WTC11 (cell line): ENCODE data around the gene KCTD11. TPM values are rescaled to one million over a fixed set of nuclear protein-coding genes. Genes with fewer than 3 reads are reported as not detected.

Experiments used
- ATAC-seq: fragments of 200-7000 bp; cut with Tn5 transposase; 2 replicates; pipeline ENCODE4 v1.10.0; 2021; ENCODE audit warnings: mild to moderate bottlenecking, moderate library complexity
- CTCF ChIA-PET: fragments of 300-600 bp; sonication (Branson Sonifier 250); formaldehyde crosslinking; loops from one replicate; lab custom pipeline; 2021; ENCODE audit warnings: antibody characterized with exemption; lab: Charles Lee
- POLR2A ChIA-PET: fragments of 350-600 bp; sonication (Branson Sonifier 250); formaldehyde crosslinking; loops from one replicate; lab custom pipeline; 2021; ENCODE audit warnings: antibody characterized with exemption; lab: Charles Lee
- DNase-seq: peaks from one replicate; pipeline ENCODE4 v3.0.0; 2021; ENCODE audit warnings: low spot score
- H3K27ac Mint-ChIP-seq: 2 replicates; pipeline ENCODE4 v1.8.0; 2021; ENCODE audit warnings: mixed read lengths
- H3K27me3 Mint-ChIP-seq: 2 replicates; pipeline ENCODE4 v1.8.0; 2021; ENCODE audit warnings: low read depth, mild to moderate bottlenecking, moderate library complexity, mixed read lengths
- H3K36me3 Mint-ChIP-seq: 2 replicates; pipeline ENCODE4 v1.8.0; 2021; ENCODE audit warnings: mixed read lengths
- H3K4me1 Mint-ChIP-seq: 2 replicates; pipeline ENCODE4 v1.8.0; 2022; ENCODE audit warnings: mixed read lengths
- H3K4me3 Mint-ChIP-seq: 2 replicates; pipeline ENCODE4 v1.8.0; 2021; ENCODE audit warnings: mild to moderate bottlenecking, moderate library complexity, mixed read lengths
- H3K9me3 Mint-ChIP-seq: 2 replicates; pipeline ENCODE4 v1.8.0; 2021; ENCODE audit warnings: mixed read lengths
- AFF4 ChIP-seq: sonication (generic); formaldehyde crosslinking; IDR thresholded peaks from 2 replicates; pipeline ENCODE4 v1.8.1; 2023; ENCODE audit warnings: mild to moderate bottlenecking, missing genetic modification reagents, borderline replicate concordance
- CTCF ChIP-seq: fragments of 200-600 bp; IDR thresholded peaks from 2 replicates; pipeline ENCODE4 v1.8.0; 2022; ENCODE audit warnings: antibody characterized with exemption
- ELF4 ChIP-seq: sonication (generic); formaldehyde crosslinking; IDR thresholded peaks from 2 replicates; pipeline ENCODE4 v1.8.1; 2022; ENCODE audit warnings: low read depth, mild to moderate bottlenecking, moderate library complexity, missing genetic modification reagents
- FOXP4 ChIP-seq: sonication (generic); formaldehyde crosslinking; IDR thresholded peaks from 2 replicates; pipeline ENCODE4 v1.8.0; 2022; ENCODE audit warnings: mild to moderate bottlenecking, missing genetic modification reagents
- HMGXB4 ChIP-seq: sonication (generic); formaldehyde crosslinking; IDR thresholded peaks from 2 replicates; pipeline ENCODE4 v1.8.1; 2023; ENCODE audit warnings: mild to moderate bottlenecking, moderate library complexity, missing genetic modification reagents
- JAZF1 ChIP-seq: fragments of 250-450 bp; sonication (Bioruptor Pico); IDR thresholded peaks from 2 replicates; pipeline ENCODE4 v1.9.0; 2021; ENCODE audit warnings: moderate library complexity, mild to moderate bottlenecking, inconsistent platforms
- JUN ChIP-seq: sonication (generic); formaldehyde crosslinking; IDR thresholded peaks from 2 replicates; pipeline ENCODE4 v1.8.0; 2023; ENCODE audit warnings: mild to moderate bottlenecking, missing genetic modification reagents
- MAX ChIP-seq: sonication (generic); formaldehyde crosslinking; IDR thresholded peaks from 2 replicates; pipeline ENCODE4 v1.8.0; 2022; ENCODE audit warnings: mild to moderate bottlenecking, missing genetic modification reagents
- MXD4 ChIP-seq: fragments of 250-450 bp; sonication (Bioruptor Pico); IDR thresholded peaks from 2 replicates; pipeline ENCODE4 v1.8.0; 2021; ENCODE audit warnings: mild to moderate bottlenecking, moderate library complexity, borderline replicate concordance
- PRRX2 ChIP-seq: fragments of 250-450 bp; sonication (Bioruptor Pico); IDR thresholded peaks from 2 replicates; pipeline ENCODE4 v1.8.0; 2021; ENCODE audit warnings: mild to moderate bottlenecking
- SMAD3 ChIP-seq: sonication (generic); formaldehyde crosslinking; IDR thresholded peaks from 2 replicates; pipeline ENCODE4 v1.8.0; 2022; ENCODE audit warnings: missing genetic modification reagents, mild to moderate bottlenecking, borderline replicate concordance
- SOX15 ChIP-seq: fragments of 250-450 bp; sonication (Bioruptor Pico); IDR thresholded peaks from 2 replicates; pipeline ENCODE4 v1.9.0; 2021; ENCODE audit warnings: mild to moderate bottlenecking
- ZBTB21 ChIP-seq: sonication (generic); formaldehyde crosslinking; IDR thresholded peaks from 2 replicates; pipeline ENCODE4 v1.8.1; 2023; ENCODE audit warnings: mild to moderate bottlenecking, missing genetic modification reagents, borderline replicate concordance
- ZNF232 ChIP-seq: sonication (generic); formaldehyde crosslinking; IDR thresholded peaks from 2 replicates; pipeline ENCODE4 v1.8.0; 2022; ENCODE audit warnings: mild to moderate bottlenecking, missing genetic modification reagents
- ZNF671 ChIP-seq: fragments of 250-450 bp; sonication (Bioruptor Pico); IDR thresholded peaks from 2 replicates; pipeline ENCODE4 v1.8.0; 2021; ENCODE audit warnings: mild to moderate bottlenecking
- total RNA-seq: library from RNA; stranded (reverse); gene quantifications from 3 replicates; pipeline ENCODE4 v1.2.3, GENCODE V29; 2021
- TF ChIP-seq, protein P1 (sequence below): sonication (generic); formaldehyde crosslinking; IDR thresholded peaks from 2 replicates; pipeline ENCODE4 v1.8.1; 2022; ENCODE audit warnings: mild to moderate bottlenecking, missing genetic modification reagents, moderate library complexity, borderline replicate concordance
- TF ChIP-seq, protein P2 (sequence below): fragments of 250-450 bp; sonication (Bioruptor Pico); IDR thresholded peaks from 2 replicates; pipeline ENCODE4 v1.9.0; 2021; ENCODE audit warnings: moderate library complexity, mild to moderate bottlenecking, inconsistent platforms, borderline replicate concordance
- TF ChIP-seq, protein P3 (sequence below): sonication (generic); formaldehyde crosslinking; IDR thresholded peaks from 2 replicates; pipeline ENCODE4 v1.8.0; 2022; ENCODE audit warnings: mild to moderate bottlenecking, missing genetic modification reagents

KCTD11 gene
- total RNA-seq, 1 experiment from 2014 or later: 8.1 TPM

- no peak for DNase-seq
- TF ChIP-seq SOX15 (CRISPR knock-in tag) (no peak), JAZF1 (CRISPR knock-in tag) (no peak), MXD4 (CRISPR knock-in tag) (no peak), ZNF671 (no peak), ELF4 (CRISPR knock-in tag) (no peak), HMGXB4 (CRISPR knock-in tag) (no peak), SMAD3 (CRISPR knock-in tag) (no peak), ZBTB21 (CRISPR knock-in tag) (no peak), FOXP4 (CRISPR knock-in tag) (no peak), ZNF232 (CRISPR knock-in tag) (no peak)
- TF ChIP-seq, protein P1, sequence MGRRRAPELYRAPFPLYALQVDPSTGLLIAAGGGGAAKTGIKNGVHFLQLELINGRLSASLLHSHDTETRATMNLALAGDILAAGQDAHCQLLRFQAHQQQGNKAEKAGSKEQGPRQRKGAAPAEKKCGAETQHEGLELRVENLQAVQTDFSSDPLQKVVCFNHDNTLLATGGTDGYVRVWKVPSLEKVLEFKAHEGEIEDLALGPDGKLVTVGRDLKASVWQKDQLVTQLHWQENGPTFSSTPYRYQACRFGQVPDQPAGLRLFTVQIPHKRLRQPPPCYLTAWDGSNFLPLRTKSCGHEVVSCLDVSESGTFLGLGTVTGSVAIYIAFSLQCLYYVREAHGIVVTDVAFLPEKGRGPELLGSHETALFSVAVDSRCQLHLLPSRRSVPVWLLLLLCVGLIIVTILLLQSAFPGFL (CRISPR knock-in tag): no peak
- TF ChIP-seq, protein P2, sequence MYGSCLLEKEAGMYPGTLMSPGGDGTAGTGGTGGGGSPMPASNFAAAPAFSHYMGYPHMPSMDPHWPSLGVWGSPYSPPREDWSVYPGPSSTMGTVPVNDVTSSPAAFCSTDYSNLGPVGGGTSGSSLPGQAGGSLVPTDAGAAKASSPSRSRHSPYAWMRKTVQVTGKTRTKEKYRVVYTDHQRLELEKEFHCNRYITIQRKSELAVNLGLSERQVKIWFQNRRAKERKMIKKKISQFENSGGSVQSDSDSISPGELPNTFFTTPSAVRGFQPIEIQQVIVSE (CRISPR knock-in tag): no peak
- TF ChIP-seq, protein P3, sequence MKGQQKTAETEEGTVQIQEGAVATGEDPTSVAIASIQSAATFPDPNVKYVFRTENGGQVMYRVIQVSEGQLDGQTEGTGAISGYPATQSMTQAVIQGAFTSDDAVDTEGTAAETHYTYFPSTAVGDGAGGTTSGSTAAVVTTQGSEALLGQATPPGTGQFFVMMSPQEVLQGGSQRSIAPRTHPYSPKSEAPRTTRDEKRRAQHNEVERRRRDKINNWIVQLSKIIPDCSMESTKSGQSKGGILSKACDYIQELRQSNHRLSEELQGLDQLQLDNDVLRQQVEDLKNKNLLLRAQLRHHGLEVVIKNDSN (CRISPR knock-in tag): no peak
- TF ChIP-seq, all 79 proteins: peak for 0
- no peak overlapping the region for H3K27ac Mint-ChIP-seq
- H3K4me3 Mint-ChIP-seq: no peak overlapping the region
- no peaks in the 10 kb centered on the region for H3K4me1 Mint-ChIP-seq
- ChIA-PET CTCF (no interaction called here), POLR2A (no interaction called here)
- no peaks in the 10 kb centered on the region for H3K27me3 Mint-ChIP-seq
- ATAC-seq: no peak
- H3K9me3 Mint-ChIP-seq: no peaks in the 10 kb centered on the region
- peaks cover 51% of the 10 kb centered on the region for H3K36me3 Mint-ChIP-seq
These were observed 29.3 kb upstream of the KCTD11 start for GRCh38 chr17:7322520-7323194.

DNA sequence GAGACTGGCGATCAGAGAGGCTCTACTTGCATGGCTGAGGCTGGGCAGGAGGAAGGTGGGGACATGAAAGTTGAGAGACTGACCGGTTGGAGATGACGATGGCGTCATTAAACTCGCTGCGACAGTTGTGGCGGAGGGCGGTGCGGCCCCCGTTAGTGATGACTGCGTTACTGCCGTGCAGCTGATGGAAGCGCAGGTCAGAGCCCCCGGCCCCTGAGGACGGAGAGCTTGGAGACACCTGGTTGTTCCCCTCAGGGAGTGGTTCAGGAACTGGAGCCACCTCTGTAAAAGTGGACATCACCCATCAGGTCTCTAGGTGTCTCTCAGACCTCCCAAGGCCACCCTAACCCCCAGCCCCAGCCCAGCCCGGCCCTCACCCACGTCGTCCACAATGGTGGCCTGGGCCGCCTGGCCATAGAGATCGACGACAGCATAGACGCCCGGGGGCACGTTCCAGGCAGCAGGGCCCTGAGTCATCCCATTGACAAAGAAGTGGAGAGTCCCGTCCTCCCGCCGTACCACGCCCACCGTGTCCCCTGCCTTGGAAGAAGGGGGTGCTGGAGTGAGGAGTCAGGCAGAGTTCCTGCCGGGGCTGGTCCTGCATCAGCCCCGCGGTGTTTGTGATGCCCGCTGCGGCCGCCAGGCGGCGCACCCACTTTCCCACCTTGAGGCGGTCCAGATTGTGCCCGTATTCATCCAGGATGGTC, 28.1 kb upstream of the KCTD11 start:
- H3K36me3 Mint-ChIP-seq: peaks cover 44% of the 10 kb centered on the region
- POLR2A ChIA-PET: interaction anchor here (0.6 to 1.4 kb wide), 2 partner anchors 20 to 327 kb away, joined by 3 read pairs; no protein-coding TSS in a partner anchor
- DNase-seq: peak; percentile 92

More for the DNA sequence above, 28.1 kb upstream of the KCTD11 start:
- Mint-ChIP-seq H3K4me1 (peaks cover 11% of the 10 kb centered on the region), H3K4me3 (no peak overlapping the region), H3K27me3 (no peaks in the 10 kb centered on the region), H3K27ac (no peak overlapping the region), H3K9me3 (no peaks in the 10 kb centered on the region)
- ATAC-seq: peak; percentile 85
- CTCF ChIA-PET: interaction anchor here (0.8 to 1.7 kb wide), 3 partner anchors 12 to 236 kb away, joined by 3 to 12 read pairs (median 5); partner anchors contain the start of gene ACAP1
- TF ChIP-seq JUN (CRISPR knock-in tag) (no peak), CTCF (peak; percentile 98), AFF4 (no peak), MAX (CRISPR knock-in tag) (0 out of 2 replicates have a peak, but pooled peaks have one; percentile 19), PRRX2 (CRISPR knock-in tag) (0 out of 2 replicates have a peak, but pooled peaks have one; percentile 33)
